DLD1 (cell line): ENCODE results near the gene MAP3K21.

Experiments used
- in situ Hi-C: cut with HindIII; loops from 2 replicates; pipeline ENCODE4 v1.10.0; 2017; ENCODE audit warnings: low sequenced_read_pairs

Gene MAP3K21

DNA sequence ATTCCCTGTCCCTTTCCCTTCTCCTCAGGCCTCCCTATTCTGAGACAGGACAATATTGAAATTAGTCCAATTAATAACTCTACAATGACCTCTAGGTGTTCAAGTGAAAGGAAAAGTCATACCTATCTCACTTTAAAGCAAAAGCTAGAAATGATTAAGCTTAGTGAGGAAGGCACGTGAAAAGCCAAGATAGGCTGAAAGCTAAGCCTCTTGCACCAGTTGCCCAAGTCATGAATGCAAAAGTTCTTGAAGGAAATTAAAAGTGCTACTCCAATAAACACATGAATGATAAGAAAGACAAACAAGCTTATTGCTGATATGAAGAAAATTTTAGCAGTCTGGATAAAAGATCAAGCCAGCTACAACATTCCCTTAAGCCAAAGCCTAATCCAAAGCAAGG, 3.8 kb upstream of the MAP3K21 start:
- in situ Hi-C loops: no loop called here

DNA sequence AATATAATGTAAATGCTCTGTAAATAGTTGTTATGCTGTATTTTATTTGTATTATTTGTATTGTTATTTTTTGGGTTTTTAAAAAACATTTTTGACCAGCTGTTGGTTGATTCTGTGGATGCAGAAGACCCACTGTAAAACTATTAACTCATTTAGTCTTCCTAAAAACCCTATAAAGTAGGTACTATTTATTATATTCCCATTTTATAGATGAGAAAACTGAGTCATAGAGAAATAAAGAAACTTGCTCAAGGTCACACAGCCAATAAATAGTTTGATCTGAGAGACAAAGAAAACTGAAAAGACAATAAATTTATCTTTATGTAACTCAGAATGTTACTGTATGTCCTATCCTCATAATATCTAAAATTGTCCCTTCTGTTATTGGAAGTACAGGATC, 1.2 kb upstream of the MAP3K21 start:
- in situ Hi-C loops: no loop called here

DNA sequence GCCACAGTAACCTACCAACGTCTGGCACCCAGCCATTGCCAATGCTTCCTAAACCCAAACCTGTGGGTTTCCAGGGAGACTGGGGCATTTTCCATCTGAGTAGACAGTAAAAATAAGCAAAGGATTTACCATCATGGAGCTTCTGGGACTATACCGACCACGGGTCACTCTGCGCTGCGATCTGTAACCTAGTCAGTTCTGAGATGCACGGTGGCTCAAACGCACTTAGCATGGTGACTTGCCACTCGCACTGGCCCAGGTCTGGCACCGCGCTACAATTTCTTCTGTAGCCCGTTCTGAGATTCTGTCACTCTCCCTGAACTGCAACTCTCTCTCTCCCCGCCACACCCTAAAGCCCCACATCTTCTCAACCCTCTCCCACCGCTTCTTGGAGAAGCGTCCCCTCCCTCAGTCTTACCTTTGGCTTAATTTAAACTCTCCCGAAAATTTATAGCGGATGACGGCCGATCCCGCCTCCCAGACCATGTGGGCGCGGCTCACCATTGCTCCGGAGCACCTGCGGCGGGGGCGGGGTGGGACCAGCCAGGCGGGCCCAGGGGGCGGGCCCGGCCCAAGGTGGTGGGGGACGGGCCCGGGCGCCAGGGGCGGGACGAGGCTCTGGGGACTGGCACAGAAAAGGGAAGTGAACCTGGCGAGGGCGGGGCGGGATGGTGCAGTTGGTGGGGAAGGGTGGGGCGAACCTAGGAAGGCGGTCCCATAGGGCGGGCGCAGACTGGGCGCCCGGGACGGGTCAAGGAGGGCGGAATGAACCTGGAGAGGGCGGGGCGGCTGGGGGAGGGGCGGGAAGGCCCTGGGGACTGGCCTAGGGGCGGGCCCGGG, 493 bp upstream of the MAP3K21 start:
- in situ Hi-C loops: no loop called here

DNA sequence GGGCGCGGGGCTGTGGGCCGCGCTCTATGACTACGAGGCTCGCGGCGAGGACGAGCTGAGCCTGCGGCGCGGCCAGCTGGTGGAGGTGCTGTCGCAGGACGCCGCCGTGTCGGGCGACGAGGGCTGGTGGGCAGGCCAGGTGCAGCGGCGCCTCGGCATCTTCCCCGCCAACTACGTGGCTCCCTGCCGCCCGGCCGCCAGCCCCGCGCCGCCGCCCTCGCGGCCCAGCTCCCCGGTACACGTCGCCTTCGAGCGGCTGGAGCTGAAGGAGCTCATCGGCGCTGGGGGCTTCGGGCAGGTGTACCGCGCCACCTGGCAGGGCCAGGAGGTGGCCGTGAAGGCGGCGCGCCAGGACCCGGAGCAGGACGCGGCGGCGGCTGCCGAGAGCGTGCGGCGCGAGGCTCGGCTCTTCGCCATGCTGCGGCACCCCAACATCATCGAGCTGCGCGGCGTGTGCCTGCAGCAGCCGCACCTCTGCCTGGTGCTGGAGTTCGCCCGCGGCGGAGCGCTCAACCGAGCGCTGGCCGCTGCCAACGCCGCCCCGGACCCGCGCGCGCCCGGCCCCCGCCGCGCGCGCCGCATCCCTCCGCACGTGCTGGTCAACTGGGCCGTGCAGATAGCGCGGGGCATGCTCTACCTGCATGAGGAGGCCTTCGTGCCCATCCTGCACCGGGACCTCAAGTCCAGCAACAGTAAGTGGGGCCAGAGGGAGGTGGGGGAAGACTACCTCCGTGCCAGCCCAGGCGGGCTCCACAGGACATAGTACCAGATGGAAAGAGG, 808 bp downstream of the MAP3K21 start:
- in situ Hi-C loops: no loop called here

DNA sequence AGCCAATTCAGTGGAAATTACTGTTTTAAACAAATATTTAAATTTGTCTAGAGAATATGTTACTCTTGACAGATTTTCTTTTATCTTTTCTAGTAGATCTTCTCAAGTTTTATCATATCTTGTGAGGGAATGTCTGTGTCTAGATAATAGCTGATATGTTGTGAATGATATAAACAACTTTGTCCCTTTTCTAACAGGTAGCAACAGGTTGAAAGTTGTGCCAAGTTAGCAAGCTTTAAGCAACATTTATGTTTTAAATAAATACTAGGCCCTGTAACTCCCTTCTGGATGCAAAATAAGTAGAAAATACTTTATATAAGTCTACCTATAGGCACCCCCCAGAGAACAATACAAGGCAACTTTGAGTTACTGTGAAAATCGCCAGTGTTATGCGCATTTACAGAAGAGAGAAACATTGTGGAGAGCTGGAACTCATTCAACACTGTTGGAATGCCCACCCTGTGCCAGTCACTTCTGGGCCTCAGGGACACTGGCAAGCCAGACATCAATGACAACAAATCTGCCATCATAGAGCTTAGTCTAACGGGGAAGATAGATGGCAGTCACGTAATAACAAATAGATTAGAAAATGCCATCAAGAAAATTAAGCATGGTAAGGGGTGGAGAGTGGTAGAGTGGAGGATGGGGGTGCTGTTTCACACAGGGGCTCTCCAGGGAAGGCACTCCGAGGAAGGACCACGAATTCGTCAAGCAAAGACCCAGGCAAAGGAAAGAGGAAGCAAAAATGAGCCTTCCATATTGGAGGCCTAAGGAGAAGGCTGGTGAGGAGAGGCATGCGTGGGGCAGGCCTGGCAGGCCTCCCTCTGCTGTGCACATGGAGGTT, 4.4 kb downstream of the MAP3K21 start:
- in situ Hi-C loops: no loop called here

DNA sequence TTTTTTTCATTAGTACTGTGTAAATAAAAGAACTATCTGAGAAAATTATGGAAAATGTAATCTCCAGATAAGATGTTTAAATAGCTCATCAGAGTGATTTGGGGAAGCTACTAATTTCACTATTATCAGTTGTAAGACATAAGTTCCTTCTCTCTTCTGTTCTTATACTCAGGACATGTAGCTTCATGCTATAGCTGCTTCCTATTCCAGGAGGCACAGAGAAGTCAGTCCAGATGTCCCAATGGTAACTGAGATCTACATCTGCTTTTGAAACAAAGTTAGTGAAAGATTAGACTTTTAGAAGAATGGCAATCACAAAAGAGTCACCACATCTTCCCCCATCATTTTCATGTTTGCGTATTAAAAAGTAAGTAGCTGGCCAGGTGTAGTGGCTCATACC, 5.6 kb downstream of the MAP3K21 start:
- in situ Hi-C loops: no loop called here

DNA sequence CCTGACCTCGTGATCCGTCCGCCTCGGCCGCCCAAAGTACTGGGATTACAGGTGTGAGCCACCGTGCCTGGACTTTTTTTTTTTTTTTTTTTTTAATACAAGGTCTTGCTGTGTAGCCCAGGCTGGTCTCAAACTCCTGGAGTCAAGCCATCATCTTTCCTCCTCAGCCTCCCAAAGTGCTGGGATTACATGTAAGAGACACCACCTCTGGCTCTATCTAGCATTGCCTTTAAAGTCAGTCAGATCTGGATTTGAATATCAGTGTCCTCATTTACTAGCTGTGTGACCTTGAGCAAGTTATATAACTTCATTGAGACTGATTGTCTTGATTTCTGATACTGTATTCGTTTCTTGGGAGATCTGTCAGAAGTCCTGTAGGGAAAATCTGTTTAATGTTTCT, 6.6 kb downstream of the MAP3K21 start:
- in situ Hi-C loops: no loop called here

DNA sequence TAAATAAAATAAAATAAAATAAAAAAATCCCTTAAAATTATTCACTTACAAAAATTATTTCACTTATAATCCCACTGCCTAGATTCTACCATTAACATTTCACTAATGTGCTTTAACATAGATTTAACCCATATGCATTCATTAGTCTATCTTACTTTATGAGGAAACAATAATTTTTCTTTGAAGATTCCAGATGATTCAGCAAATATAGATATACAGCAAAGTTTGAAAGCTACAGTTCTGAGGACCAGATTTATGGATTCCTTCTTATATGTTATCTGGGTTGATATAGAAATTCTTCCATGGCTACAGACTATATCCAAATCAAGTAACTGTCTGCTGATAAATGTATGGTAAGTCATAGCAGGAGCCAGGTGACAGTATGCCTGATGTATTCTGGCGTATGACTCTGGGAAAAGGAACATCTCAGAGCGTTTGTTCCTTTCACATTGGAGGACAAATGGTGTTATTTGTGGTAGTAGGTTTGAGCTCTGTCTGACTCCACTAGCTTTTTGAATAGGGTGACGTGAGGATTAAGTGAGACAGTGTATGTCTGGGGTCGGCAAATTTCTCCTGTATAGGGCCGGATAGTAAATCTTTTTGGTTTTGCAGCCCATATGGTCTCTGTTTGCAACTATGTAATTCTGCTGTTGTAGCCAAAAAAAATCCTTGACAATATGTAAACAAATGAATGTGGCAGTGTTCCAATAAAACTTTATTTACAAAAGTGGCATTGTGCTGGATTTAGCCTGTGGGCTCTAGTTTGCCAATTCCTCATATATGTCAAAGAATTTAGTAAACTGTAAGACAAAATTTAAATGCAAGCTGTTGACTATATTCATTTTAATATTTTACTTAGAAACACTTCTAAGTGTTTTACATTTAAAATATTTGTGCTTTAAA, 9.3 kb downstream of the MAP3K21 start:
- in situ Hi-C loops: no loop called here

DNA sequence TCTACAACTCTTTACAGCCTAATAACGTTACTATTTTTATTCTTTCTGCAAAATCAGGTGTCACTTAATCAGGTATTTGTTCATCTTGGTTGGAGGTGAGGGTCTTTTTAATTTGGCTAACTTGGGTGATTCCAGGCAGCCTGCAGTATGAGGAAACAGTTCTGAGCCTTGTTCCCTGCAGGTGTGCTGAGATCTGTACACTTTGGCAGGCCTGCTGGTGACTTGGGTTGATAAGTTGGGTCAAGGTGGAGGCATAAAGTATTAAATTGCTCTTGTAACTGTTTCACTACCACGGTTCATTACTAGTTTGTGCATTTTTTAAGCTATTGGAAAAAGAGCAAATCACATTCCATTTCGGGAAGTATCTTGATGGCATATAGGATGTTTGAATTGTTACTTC, 10.0 kb downstream of the MAP3K21 start:
- in situ Hi-C loops: no loop called here

DNA sequence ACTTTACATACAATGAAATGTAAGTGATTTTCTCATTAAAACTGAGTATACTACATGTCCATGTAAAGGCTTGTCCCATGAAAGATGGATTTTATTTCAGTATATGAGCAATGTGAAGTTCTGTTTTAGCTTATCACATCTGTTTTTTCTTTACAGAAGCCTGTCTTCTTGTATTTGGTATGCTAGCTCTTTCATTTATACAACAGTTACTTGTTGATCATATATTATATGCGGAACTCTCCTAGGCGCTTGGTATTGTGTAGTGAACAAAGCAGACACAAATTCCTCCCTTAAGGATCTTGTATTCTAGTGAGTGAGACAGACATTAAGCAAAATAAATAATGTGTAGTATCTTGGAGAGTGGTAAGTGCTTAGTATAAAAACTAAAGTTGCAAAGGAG, 10.6 kb downstream of the MAP3K21 start:
- in situ Hi-C loops: no loop called here

DNA sequence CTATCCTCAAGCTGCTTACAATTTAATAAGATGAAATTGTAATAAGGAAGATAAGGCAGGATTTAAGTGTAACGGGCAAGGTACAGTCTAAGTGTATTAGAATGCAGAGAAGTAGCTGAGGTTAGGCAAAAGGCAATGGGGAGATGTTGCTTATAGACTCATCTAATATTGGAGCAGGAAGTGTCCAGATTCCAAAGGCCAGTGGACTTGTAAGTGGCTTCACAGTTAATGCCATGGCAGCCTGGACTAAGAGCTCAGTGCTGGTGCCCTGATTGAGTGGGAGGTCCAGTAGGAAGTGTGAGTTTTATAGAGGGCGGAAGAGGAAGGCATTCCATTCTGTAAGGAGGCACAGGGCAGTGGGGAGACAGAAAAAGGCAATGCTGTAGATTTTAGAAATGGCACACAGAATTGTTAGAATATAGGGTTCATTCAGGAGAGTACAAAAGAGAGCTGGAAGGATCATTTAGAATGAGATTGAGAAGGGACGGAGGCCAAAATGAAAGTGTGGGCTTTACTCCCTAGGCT, 12.6 kb downstream of the MAP3K21 start:
- in situ Hi-C loops: no loop called here

DNA sequence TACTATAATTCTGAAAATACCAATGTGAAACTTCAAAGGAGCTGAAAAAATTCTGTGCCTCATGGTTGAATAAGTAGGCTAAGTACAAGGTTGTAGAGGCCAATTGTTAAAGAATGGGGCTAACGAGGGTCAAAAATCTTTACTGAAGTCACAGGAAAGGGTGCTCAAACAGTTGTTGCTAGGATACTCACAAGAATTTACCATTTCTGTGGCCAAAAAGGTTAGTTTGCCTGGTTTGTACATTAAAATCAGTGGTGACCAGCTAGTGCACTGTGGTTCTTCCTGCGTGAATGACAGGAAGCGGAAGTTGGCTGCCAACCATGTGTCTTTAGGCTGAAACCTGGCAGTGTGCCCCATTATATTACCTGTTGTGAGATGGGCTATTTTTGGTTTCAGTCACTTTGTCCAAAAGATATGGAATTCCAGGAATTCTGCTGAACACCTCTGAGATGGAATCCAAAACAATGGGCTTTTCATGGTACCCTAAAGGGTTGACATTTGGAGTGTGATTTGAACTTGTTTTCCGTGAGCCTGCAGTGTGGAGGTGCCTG, 13.5 kb downstream of the MAP3K21 start:
- in situ Hi-C loops: no loop called here

DNA sequence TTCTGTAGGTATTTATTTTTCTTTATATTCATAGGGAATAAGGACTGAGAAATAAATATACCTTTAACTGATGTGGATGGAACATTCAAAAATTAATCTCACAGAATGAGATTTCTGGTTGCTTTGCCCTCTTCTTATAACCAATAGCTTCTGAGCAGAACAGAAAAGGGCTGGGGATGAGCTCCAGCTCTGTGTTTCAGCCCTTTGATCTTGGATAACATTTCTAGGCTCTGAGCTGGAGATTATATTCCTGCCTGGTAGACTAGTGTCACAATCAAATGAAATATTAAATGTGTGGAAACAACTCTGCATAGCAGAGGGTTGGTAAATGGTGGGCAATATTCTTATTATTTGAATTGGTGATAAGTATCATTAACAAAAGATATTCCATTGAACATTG, 14.6 kb downstream of the MAP3K21 start:
- in situ Hi-C loops: no loop called here

DNA sequence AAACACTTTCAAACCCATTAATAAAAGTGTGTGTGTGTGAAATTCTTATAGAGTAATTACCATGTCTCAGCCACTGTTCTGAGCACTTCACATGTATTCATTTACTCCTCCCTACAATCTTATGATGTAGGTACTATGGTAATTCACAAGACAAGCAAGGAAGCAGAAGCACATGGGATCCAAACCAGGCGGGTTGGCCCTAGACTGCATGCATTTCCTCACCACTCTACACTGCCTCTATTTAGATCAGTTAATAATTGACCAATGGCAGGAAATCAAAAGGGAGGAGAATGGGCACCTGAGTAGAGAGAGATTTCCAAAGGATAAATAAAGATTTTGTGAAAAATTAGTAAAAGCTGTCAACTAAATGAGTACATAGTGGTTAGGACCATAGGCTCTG, 15.7 kb downstream of the MAP3K21 start:
- in situ Hi-C loops: no loop called here

DNA sequence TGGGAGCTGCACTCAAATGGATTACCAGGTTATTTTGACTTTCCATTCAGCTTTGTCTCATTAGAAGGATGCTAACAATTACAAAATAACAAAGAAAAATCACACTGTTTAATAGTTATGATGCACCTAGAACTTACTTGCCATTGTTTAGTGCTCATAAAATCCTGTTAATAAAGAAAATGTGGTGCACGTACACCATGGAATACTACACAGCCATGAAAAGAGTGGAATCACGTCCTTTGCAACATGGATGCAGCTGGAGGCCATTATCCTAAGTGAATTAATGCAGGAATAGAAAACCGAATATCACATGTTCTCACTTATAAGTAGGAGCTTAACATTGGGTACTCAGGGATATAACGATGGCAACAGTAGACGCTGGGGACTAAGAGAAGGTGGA, 19.8 kb downstream of the MAP3K21 start:
- in situ Hi-C loops: no loop called here

DNA sequence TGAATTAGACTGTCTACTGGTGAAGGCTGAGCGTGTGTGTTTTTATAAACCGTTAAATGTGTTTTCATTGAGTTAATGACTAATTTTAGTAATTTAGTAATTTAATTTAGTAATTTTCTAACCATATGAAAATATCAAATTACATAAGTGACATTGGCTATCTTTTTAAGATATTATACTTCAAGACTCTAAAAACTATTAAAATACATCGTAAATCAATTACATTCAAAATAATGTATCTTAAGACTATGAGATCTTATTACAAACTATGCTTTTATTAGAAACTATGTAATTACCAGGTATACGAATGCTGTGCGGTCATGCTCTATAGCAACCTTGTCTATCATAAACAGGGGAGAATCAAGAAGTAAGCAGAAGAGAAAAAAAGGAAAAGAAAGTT, 21.6 kb downstream of the MAP3K21 start:
- in situ Hi-C loops: no loop called here

DNA sequence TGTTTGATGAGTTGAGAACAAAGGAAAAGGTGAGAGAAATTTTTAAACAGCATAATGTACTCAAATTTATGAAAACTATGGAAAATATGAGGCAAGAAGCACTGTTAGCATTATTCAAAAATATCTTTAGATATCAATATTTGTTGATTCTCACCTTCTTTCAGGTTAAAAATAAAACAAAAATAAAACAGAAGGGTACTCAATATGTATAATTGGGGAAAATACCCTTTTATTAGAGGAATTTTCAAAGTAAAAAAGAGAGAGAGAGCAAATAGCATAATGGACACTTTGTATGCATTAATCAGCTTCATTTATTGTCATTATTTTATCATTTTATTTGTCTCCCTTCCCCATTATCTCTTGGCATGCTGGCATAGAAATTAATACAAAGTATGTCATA, 27.5 kb downstream of the MAP3K21 start:
- in situ Hi-C loops: no loop called here

DNA sequence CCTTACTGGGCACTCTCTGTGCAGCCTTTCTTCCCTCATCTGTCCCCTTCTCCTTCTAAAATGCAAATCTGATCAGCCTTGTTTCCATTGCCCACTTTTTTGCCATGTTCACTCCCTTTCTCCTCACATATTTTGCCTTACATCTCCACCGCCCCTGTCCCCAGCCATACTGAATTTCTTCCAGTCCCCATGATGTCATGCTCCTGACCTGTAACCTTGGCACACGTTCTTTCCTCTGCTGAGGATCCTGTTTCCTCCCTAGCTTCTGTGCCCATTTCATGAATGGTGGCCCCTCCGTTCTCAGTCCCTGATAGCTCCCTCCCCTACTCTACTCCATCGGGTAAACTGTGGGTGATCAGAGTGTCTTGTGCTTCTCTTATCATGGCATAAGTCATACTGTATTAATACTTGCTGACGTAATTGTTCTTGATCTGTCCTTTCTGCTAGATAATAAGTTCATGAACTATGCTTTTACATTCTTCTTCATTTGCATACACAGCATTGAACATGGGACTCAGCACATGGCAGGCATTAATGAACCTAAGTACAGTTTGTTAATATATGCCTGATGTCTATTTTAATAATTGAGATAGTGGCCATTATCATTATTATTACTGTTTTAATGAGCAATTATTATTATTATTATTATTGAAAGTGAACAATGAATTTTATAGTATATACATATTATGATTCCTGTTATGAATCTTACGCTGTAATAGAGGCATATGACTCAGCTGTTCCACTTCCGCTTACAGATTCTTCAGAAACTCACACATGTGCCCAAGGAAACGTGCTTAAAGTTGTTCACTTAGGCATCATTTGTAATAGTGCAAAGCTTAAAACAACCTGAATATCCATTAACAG, 28.5 kb downstream of the MAP3K21 start:
- in situ Hi-C loops: no loop called here

DNA sequence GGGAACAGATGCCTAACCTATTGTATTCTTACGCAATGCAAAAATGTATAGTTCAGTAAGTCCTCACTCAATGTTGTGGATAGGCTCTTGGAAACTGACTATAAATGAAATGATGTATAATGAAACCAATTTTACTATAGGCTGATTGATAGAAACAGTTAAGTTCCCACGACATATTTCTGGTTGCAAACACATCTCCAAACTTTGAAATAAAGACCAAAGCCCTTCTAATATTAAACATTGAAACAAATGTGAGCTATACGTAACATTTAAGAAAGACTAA, 29.1 kb downstream of the MAP3K21 start:
- in situ Hi-C loops: no loop called here
